Effector memory CD4-positive, alpha-beta T cell (primary cell): ENCODE results near the gene KNDC1.

Source experiments
- DNase-seq, 3 donors: peaks; one replicate each; pipeline ENCODE4 v3.0.0-alpha.2; 2020
- H3K27ac ChIP-seq: 2 replicates; pipeline ENCODE4 v1.7.0; 2013; ENCODE audit warnings: mild to moderate bottlenecking, low read length, moderate library complexity; ENCODE audit not compliant: insufficient read depth, poor library complexity, severe bottlenecking
- H3K27me3 ChIP-seq: replicated peaks from 2 replicates; pipeline ENCODE4 v1.7.0; 2013; ENCODE audit warnings: mild to moderate bottlenecking, low read length; ENCODE audit not compliant: insufficient read depth, control insufficient read depth, poor library complexity, severe bottlenecking
- H3K36me3 ChIP-seq: 2 replicates; pipeline ENCODE4 v1.7.0; 2013; ENCODE audit warnings: mild to moderate bottlenecking, low read length, moderate library complexity; ENCODE audit not compliant: control insufficient read depth, insufficient read depth
- H3K4me1 ChIP-seq: 2 replicates; pipeline ENCODE4 v1.7.0; 2013; ENCODE audit warnings: low read length, mild to moderate bottlenecking; ENCODE audit not compliant: control insufficient read depth, insufficient read depth, poor library complexity, severe bottlenecking
- H3K4me3 ChIP-seq: 2 replicates; pipeline ENCODE4 v1.7.0; 2013; ENCODE audit warnings: low read length, low read depth, mild to moderate bottlenecking; ENCODE audit not compliant: insufficient read depth, poor library complexity, severe bottlenecking
- H3K9me3 ChIP-seq: 2 replicates; pipeline ENCODE4 v1.7.0; 2013; ENCODE audit warnings: mild to moderate bottlenecking, low read length, moderate library complexity; ENCODE audit not compliant: control insufficient read depth

KNDC1 gene

GRCh38 chr10:133251388-133252222, 91.6 kb downstream of the KNDC1 start:
- Histone ChIP-seq H3K36me3 (no peaks in the 10 kb centered on the region), H3K9me3 (no peaks in the 10 kb centered on the region), H3K27me3 (no peaks in the 10 kb centered on the region), H3K4me3 (no peak overlapping the region), H3K27ac (no peak overlapping the region), H3K4me1 (no peaks in the 10 kb centered on the region)
- DNase-seq, result no peak

GRCh38 chr10:133252223-133252552, 92.2 kb downstream of the KNDC1 start:
- no peaks in the 10 kb centered on the region for H3K27me3 ChIP-seq
- peaks cover 2% of the 10 kb centered on the region for H3K4me1 ChIP-seq
- no peaks in the 10 kb centered on the region for H3K36me3 ChIP-seq
- no peaks in the 10 kb centered on the region for H3K9me3 ChIP-seq
- H3K27ac ChIP-seq, result no peak overlapping the region
- H3K4me3 ChIP-seq, result no peak overlapping the region
- DNase-seq, result no peak

GRCh38 chr10:133253361-133253955, 93.4 kb downstream of the KNDC1 start:
- Histone ChIP-seq H3K36me3 (no peaks in the 10 kb centered on the region), H3K4me3 (no peak overlapping the region), H3K4me1 (peaks cover 15% of the 10 kb centered on the region), H3K27ac (no peak overlapping the region), H3K27me3 (no peaks in the 10 kb centered on the region), H3K9me3 (no peaks in the 10 kb centered on the region)
- DNase-seq, result no peak

GRCh38 chr10:133254421-133255120, 94.6 kb downstream of the KNDC1 start:
- no peak overlapping the region for H3K27ac ChIP-seq
- no peaks in the 10 kb centered on the region for H3K36me3 ChIP-seq
- no peaks in the 10 kb centered on the region for H3K27me3 ChIP-seq
- H3K4me1 ChIP-seq, result peaks cover 26% of the 10 kb centered on the region
- no peaks in the 10 kb centered on the region for H3K9me3 ChIP-seq
- H3K4me3 ChIP-seq, result no peak overlapping the region
- no peak for DNase-seq

- no peak for DNase-seq
- Histone ChIP-seq H3K9me3 (no peaks in the 10 kb centered on the region), H3K4me1 (peaks cover 32% of the 10 kb centered on the region), H3K4me3 (no peak overlapping the region), H3K27ac (no peak overlapping the region), H3K27me3 (no peaks in the 10 kb centered on the region), H3K36me3 (no peaks in the 10 kb centered on the region)
These were observed 95.3 kb downstream of the KNDC1 start for GRCh38 chr10:133255323-133255722.

GRCh38 chr10:133257489-133258065, 97.6 kb downstream of the KNDC1 start:
- Histone ChIP-seq H3K9me3 (no peaks in the 10 kb centered on the region), H3K4me3 (no peak overlapping the region), H3K27ac (peak overlapping the region; percentile 81), H3K4me1 (peaks cover 48% of the 10 kb centered on the region), H3K36me3 (peaks cover 1% of the 10 kb centered on the region), H3K27me3 (no peaks in the 10 kb centered on the region)
- no peak for DNase-seq

- H3K4me3 ChIP-seq, result no peak overlapping the region
- peaks cover 8% of the 10 kb centered on the region for H3K36me3 ChIP-seq
- H3K27ac ChIP-seq, result peak overlapping the region; percentile 81
- DNase-seq, result no peak
- H3K27me3 ChIP-seq, result no peaks in the 10 kb centered on the region
- H3K4me1 ChIP-seq, result peaks cover 54% of the 10 kb centered on the region
- H3K9me3 ChIP-seq, result no peaks in the 10 kb centered on the region
These were observed 98.2 kb downstream of the KNDC1 start for GRCh38 chr10:133258066-133258817.

- Histone ChIP-seq H3K9me3 (no peaks in the 10 kb centered on the region), H3K4me3 (no peak overlapping the region), H3K27me3 (no peaks in the 10 kb centered on the region), H3K27ac (peak overlapping the region; percentile 81), H3K36me3 (peaks cover 10% of the 10 kb centered on the region), H3K4me1 (peaks cover 60% of the 10 kb centered on the region)
- DNase-seq, result peak; percentile 78 to 86 (median 84)
These were observed 99.0 kb downstream of the KNDC1 start for GRCh38 chr10:133258818-133259601.

- Histone ChIP-seq H3K27me3 (no peaks in the 10 kb centered on the region), H3K27ac (peak overlapping the region; percentile 81), H3K4me3 (no peak overlapping the region), H3K36me3 (peaks cover 10% of the 10 kb centered on the region), H3K9me3 (no peaks in the 10 kb centered on the region), H3K4me1 (peaks cover 66% of the 10 kb centered on the region)
- DNase-seq, result no peak
These were observed 99.6 kb downstream of the KNDC1 start for GRCh38 chr10:133259602-133259989.
